Duodenal mucosa (tissue), 2 donors: ENCODE results near the gene AP1S3.
A peak's percentile ranks its signal among the peaks of the same experiment; 100 is the strongest.

Experiments used
- H3K27ac ChIP-seq: one replicate; pipeline ENCODE4 v1.7.0; 2013; ENCODE audit warnings: low read depth, low read length
- H3K27me3 ChIP-seq, 2 donors: one replicate each; pipeline ENCODE4 v1.7.0; 2013; ENCODE audit warnings: low read length in 2 of 2, control low read depth in 1 of 2; ENCODE audit not compliant: insufficient read depth in 2 of 2, control insufficient read depth in 1 of 2
- H3K36me3 ChIP-seq, 2 donors: one replicate each; pipeline ENCODE4 v1.7.0; 2013; ENCODE audit warnings: low read length in 2 of 2, control low read depth in 1 of 2; ENCODE audit not compliant: insufficient read depth in 2 of 2, control insufficient read depth in 1 of 2
- H3K4me1 ChIP-seq, 2 donors: one replicate each; pipeline ENCODE4 v1.7.0; 2013; ENCODE audit warnings: low read length in 2 of 2, control low read depth in 1 of 2; ENCODE audit not compliant: insufficient read depth in 2 of 2, control insufficient read depth in 1 of 2
- H3K4me3 ChIP-seq, 2 donors: one replicate each; pipeline ENCODE4 v1.7.0; 2013; ENCODE audit warnings: low read length in 2 of 2, low read depth in 1 of 2
- H3K9ac ChIP-seq, 2 donors: one replicate each; pipeline ENCODE4 v1.7.0; 2013; ENCODE audit warnings: low read length in 2 of 2, low read depth in 1 of 2
- H3K9me3 ChIP-seq, 2 donors: one replicate each; pipeline ENCODE4 v1.7.0; 2013; ENCODE audit warnings: low read length in 2 of 2, control low read depth in 1 of 2; ENCODE audit not compliant: control insufficient read depth in 1 of 2

Gene AP1S3

DNA sequence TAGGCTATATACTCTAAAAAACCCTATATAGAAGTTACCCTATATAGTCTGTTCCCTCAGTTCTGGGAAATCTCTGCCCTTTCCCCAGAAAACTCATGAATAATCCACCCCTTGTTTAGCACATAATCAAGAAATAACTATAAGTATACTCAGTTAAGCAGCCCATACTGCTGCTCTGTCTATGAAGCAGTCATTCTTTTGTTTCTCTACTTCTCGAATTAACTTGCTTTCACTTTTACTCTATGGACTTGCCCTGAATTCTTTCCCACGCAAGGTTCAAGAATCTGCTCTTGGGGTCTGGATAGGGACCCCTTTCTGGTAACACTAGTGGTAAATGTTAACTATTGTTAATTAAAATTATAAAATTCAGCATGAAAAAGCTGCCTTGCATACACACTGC, 17.4 kb upstream of the AP1S3 start:
- Histone ChIP-seq H3K4me3 (no peak overlapping the region), H3K4me1 (peaks cover 0 to 8% of the 10 kb centered on the region in 2 donors), H3K27me3 (no peaks in the 10 kb centered on the region), H3K9me3 (no peaks in the 10 kb centered on the region), H3K27ac (no peak overlapping the region), H3K9ac (no peak overlapping the region), H3K36me3 (peaks cover 3 to 5% of the 10 kb centered on the region in 2 donors)

DNA sequence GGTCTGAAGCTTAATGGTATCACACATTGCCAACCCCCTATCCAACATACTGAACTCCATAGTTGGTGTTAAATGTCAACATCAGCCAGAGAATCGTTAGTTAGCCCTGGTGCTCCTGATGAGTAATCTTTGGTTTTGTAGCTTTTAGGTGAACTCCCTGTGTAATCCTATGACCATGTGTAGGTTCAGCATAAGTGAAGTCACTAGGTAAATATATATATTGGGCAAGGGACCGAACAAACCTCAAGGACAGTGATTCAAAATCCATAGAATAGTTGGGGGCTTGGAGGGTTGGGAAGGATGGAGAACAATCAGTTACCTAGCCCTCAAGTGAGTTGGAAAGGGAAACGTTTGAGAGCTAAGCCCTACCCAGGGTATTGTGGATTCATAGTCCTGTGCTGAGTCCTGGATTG, 16.0 kb upstream of the AP1S3 start:
- H3K36me3 ChIP-seq = peaks cover 3 to 5% of the 10 kb centered on the region in 2 donors
- no peak overlapping the region for H3K27ac ChIP-seq
- H3K9ac ChIP-seq = no peak overlapping the region
- H3K4me1 ChIP-seq = peaks cover 0 to 4% of the 10 kb centered on the region in 2 donors
- no peaks in the 10 kb centered on the region for H3K27me3 ChIP-seq
- H3K9me3 ChIP-seq = peaks cover 0 to 9% of the 10 kb centered on the region in 2 donors
- H3K4me3 ChIP-seq = no peak overlapping the region

DNA sequence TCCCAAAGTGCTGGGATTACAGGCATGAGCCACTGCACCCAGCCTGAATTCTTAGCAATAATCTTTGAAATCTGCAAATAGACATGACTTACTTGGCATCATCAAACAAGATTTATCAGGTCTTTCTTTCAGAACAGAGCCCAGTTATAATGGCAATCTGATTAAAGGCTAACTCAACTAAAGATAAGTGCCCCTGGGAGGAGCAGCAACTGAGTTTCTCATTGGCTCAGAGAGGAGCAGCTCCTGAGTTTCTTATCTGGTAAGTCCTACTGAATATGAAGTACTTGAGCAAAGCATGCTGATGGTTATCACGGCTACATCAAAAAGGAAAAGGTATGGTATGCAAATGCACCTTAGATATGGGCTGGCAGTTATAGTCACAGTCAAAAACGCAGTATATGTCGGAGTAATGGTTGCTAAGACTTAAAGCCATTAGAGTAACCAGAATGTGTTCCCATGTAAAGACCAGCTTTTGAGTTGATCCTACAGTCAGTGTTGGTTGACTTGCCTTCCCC, 15.0 kb upstream of the AP1S3 start:
- no peak overlapping the region for H3K4me3 ChIP-seq
- H3K36me3 ChIP-seq = peaks cover 3 to 8% of the 10 kb centered on the region in 2 donors
- H3K4me1 ChIP-seq = peaks cover 0 to 4% of the 10 kb centered on the region in 2 donors
- H3K9ac ChIP-seq = no peak overlapping the region
- H3K27me3 ChIP-seq = no peaks in the 10 kb centered on the region
- peaks cover 0 to 9% of the 10 kb centered on the region in 2 donors for H3K9me3 ChIP-seq
- no peak overlapping the region for H3K27ac ChIP-seq

DNA sequence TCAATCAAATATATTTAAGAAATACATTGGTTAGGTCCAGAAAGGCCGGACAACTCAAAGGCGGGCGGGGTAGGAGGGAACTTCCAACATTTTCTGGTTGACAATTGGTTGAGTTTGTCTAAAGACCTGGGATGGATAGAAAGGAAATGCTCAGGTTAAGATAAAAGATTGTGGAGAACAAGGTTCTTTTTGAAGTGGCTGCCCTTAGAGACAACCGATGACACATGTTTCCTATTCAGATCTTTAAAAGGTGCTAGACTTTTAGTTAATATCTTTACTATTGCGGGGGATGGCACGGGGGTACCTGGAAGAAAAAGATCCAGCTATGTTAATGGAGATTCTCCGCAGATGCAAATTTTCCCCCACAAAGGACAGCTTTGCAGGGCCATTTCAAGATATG, 10.0 kb upstream of the AP1S3 start:
- no peaks in the 10 kb centered on the region for H3K4me1 ChIP-seq
- peaks cover 0 to 9% of the 10 kb centered on the region in 2 donors for H3K9me3 ChIP-seq
- no peak overlapping the region for H3K4me3 ChIP-seq
- no peak overlapping the region for H3K27ac ChIP-seq
- peaks cover 0 to 3% of the 10 kb centered on the region in 2 donors for H3K36me3 ChIP-seq
- no peaks in the 10 kb centered on the region for H3K27me3 ChIP-seq
- no peak overlapping the region for H3K9ac ChIP-seq

GRCh38 chr2:223846515-223846914, 9.1 kb upstream of the AP1S3 start:
- Histone ChIP-seq H3K4me3 (no peak overlapping the region), H3K27me3 (no peaks in the 10 kb centered on the region), H3K9ac (no peak overlapping the region), H3K4me1 (no peaks in the 10 kb centered on the region), H3K27ac (no peak overlapping the region), H3K9me3 (peaks cover 0 to 9% of the 10 kb centered on the region in 2 donors), H3K36me3 (peaks cover 0 to 3% of the 10 kb centered on the region in 2 donors)

- Histone ChIP-seq H3K27ac (no peak overlapping the region), H3K9ac (no peak overlapping the region), H3K9me3 (no peaks in the 10 kb centered on the region), H3K27me3 (no peaks in the 10 kb centered on the region), H3K36me3 (no peaks in the 10 kb centered on the region), H3K4me1 (peaks cover 2 to 3% of the 10 kb centered on the region in 2 donors), H3K4me3 (no peak overlapping the region)
These were observed 4.2 kb upstream of the AP1S3 start for GRCh38 chr2:223841436-223842190.

GRCh38 chr2:223835701-223836532, 1.5 kb downstream of the AP1S3 start:
- Histone ChIP-seq H3K4me1 (peaks cover 13 to 14% of the 10 kb centered on the region in 2 donors), H3K27me3 (no peaks in the 10 kb centered on the region), H3K27ac (no peak overlapping the region), H3K9ac (peak overlapping the region in 1 of 2 donors; percentile 52), H3K9me3 (no peaks in the 10 kb centered on the region), H3K4me3 (peak overlapping the region; percentile 80 to 89), H3K36me3 (no peaks in the 10 kb centered on the region)

DNA sequence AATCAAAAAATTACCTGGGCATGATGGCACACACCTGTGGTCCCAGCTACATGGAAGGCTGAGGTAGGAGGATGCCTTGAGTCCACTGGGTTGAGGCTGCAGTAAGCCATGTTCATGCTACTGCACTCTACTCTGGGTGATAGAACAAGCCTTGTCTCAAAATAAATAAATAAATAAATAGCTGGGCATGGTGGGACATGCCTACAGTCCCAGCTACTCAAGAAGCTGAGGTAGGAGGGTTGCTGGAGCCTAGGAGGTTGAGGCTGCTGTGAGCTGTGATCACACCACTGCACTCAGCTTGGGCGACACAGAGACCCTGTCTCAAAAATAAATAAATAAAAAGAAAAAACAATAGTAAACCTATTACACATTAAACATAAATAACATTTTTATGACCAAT, 3.0 kb downstream of the AP1S3 start:
- Histone ChIP-seq H3K9me3 (no peaks in the 10 kb centered on the region), H3K9ac (no peak overlapping the region), H3K4me3 (no peak overlapping the region), H3K4me1 (peaks cover 13 to 14% of the 10 kb centered on the region in 2 donors), H3K36me3 (no peaks in the 10 kb centered on the region), H3K27me3 (no peaks in the 10 kb centered on the region), H3K27ac (no peak overlapping the region)

- H3K4me1 ChIP-seq = peaks cover 13 to 14% of the 10 kb centered on the region in 2 donors
- H3K4me3 ChIP-seq = no peak overlapping the region
- H3K36me3 ChIP-seq = no peaks in the 10 kb centered on the region
- H3K9ac ChIP-seq = no peak overlapping the region
- no peak overlapping the region for H3K27ac ChIP-seq
- no peaks in the 10 kb centered on the region for H3K9me3 ChIP-seq
- H3K27me3 ChIP-seq = no peaks in the 10 kb centered on the region
These were observed 5.0 kb downstream of the AP1S3 start for GRCh38 chr2:223832241-223832903.
